Omental fat pad (tissue), 4 donors: ENCODE results near the gene OSBPL8. TPM values are rescaled to one million over a fixed set of nuclear protein-coding genes. Genes with fewer than 3 reads are reported as not detected.
"Not testable (repeated sequence)": the region's sequence is repeated elsewhere in the genome, so short reads cannot be mapped to it uniquely, and the experiment has no call there.

Source experiments
- ATAC-seq: fragments of 150-250 bp; one replicate; pipeline ENCODE4 v1.9.1; 2016; ENCODE audit warnings: mild to moderate bottlenecking, moderate library complexity; ENCODE audit not compliant: low FRiP score
- DNase-seq: peaks from one replicate; pipeline ENCODE4 v3.0.0-alpha.2; 2019; ENCODE audit warnings: low spot score
- total RNA-seq, 4 donors: library from RNA; depleted of rRNA; stranded (reverse); fragments of >200 nt; gene quantifications; one replicate each; pipeline ENCODE4 v1.1.0, GENCODE V29; 2016
- TF ChIP-seq, protein P1 (sequence below), 3 donors: fragments of 450-650 bp; IDR thresholded peaks; one replicate each; pipeline ENCODE4 v1.5.1; 2016 to 2017; ENCODE audit warnings: antibody characterized with exemption in 3 of 3, mild to moderate bottlenecking in 3 of 3, moderate library complexity in 2 of 3

Gene OSBPL8
- total RNA-seq, 4 donors from 2014 or later, result 52.6 to 76.8 (median 65.2) TPM

GRCh38 chr12:76495556-76495955 is 64.0 kb downstream of the OSBPL8 start:
- TF ChIP-seq, protein P1, sequence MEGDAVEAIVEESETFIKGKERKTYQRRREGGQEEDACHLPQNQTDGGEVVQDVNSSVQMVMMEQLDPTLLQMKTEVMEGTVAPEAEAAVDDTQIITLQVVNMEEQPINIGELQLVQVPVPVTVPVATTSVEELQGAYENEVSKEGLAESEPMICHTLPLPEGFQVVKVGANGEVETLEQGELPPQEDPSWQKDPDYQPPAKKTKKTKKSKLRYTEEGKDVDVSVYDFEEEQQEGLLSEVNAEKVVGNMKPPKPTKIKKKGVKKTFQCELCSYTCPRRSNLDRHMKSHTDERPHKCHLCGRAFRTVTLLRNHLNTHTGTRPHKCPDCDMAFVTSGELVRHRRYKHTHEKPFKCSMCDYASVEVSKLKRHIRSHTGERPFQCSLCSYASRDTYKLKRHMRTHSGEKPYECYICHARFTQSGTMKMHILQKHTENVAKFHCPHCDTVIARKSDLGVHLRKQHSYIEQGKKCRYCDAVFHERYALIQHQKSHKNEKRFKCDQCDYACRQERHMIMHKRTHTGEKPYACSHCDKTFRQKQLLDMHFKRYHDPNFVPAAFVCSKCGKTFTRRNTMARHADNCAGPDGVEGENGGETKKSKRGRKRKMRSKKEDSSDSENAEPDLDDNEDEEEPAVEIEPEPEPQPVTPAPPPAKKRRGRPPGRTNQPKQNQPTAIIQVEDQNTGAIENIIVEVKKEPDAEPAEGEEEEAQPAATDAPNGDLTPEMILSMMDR (IDR thresholded peaks at IDR 0.05), result no peak
- DNase-seq, result no peak
- no peak for ATAC-seq

- TF ChIP-seq, protein P1 (IDR thresholded peaks at IDR 0.05), result no peak
- DNase-seq (no peak), ATAC-seq (no peak)
Measured at GRCh38 chr12:76491292-76491691, 68.3 kb downstream of the OSBPL8 start.

- DNase-seq (no peak), ATAC-seq (no peak)
- TF ChIP-seq, protein P1 (IDR thresholded peaks at IDR 0.05), result no peak
Measured at GRCh38 chr12:76490763-76491162, 68.8 kb downstream of the OSBPL8 start.

DNA sequence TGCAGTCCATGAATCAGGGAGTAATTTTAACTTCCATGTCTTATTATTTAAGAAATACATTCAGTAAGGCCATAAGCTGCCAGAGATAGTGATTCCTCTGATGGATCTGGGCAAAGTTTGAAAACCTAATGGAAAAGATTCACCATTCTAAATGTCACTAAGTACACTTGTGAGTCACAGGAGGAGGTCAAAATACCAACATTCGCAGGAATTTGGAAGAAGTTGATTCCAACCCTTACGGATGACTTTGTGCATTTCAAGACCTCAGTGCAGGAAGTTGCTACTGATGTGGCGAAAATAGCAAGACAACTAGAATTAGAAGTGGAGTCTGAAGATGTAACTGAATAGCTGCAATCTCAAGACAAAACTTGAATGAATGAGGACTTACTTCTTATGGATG is 69.8 kb downstream of the OSBPL8 start:
- ATAC-seq, result no peak
- TF ChIP-seq, protein P1 (IDR thresholded peaks at IDR 0.05), result no peak
- no peak for DNase-seq

DNA sequence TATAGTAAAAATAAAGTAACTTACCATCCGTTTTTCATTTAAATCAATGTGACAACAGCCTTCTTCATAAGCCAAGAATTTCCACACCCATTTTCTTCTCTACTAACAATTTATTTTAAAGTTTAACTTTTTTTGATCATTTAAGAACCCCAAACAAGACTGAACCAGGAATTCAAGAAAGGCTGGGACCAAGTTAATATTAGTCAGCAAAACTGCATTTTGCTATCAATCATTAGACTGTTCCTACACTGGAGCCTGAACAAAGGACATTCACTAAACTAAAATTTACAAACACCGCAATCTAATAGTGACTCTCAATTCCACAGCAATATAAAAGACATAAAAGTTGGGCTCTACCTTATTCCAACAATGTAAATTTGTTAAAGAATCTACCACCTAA is 73.6 kb downstream of the OSBPL8 start:
- DNase-seq (no peak), ATAC-seq (no peak)
- TF ChIP-seq, protein P1 (IDR thresholded peaks at IDR 0.05), result no peak

- ATAC-seq (no peak), DNase-seq (no peak)
- TF ChIP-seq, protein P1 (IDR thresholded peaks at IDR 0.05), result no peak
Measured at GRCh38 chr12:76480796-76481195, 78.8 kb downstream of the OSBPL8 start.

DNA sequence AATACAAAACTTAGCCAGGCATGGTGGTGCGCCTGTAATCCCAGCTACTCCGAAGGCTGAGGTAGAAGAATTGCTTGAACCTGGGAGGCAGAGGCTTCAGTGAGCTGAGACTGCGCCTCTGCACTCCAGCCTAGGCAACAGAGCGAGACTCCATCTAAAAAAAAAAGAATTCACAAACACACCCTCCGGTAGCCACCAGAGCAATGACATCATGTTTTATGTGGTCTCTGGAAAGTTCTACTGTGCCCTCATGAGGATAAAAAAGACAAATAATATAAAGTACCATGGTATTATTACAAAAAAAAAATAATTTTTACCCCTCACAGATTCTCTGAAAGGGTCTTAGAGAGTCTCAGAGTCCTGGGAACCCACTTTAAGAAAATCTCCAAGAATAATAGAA is 81.5 kb downstream of the OSBPL8 start:
- DNase-seq, result no peak
- TF ChIP-seq, protein P1 (IDR thresholded peaks at IDR 0.05), result no peak
- ATAC-seq, result no peak

DNA sequence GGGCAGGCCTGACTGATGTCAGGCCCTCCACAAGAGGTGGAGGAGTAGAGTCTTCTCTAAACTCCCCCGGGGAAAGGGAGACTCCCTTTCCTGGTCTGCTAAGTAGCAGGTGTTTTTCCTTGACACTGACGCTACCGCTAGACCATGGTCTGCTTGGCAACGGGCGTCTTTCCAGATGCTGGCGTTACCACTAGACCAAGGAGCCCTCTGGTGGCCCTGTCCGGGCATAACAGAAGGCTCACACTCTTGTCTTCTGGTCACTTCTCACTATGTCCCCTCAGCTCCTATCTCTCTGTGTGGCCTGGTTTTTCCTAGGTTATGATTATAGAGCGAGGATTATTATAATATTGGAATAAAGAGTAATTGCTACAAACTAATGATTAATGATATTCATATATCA is 86.7 kb downstream of the OSBPL8 start:
- not testable (repeated sequence) for DNase-seq, ATAC-seq
